IMR-90 (cell line): Measurements from ENCODE around the gene MOV10. TPM values are rescaled to one million over a fixed set of nuclear protein-coding genes. Genes with fewer than 3 reads are reported as not detected.

ENCODE experiments used
- ATAC-seq: fragments of 200-7000 bp; cut with Tn5 transposase; 2 replicates; pipeline ENCODE4 v1.9.1; 2020; ENCODE audit warnings: low read depth, mild to moderate bottlenecking, moderate library complexity
- BruUV-seq: library from RNA; stranded (reverse); fragments of 400-500 nt; replicated peaks from 2 replicates; lab custom pipeline; 2021; lab: Mats Ljungman, UMichigan
- CTCF ChIA-PET: fragments of 300-600 bp; formaldehyde crosslinking; extraction: SDS; loops from one replicate; lab custom pipeline; 2021; ENCODE audit warnings: antibody characterized with exemption; lab: Yijun Ruan, JAX
- POLR2A ChIA-PET: fragments of 300-600 bp; sonication (Branson Sonifier 250); formaldehyde crosslinking; loops from one replicate; lab custom pipeline; 2022; ENCODE audit warnings: antibody characterized with exemption; ENCODE audit not compliant: unreplicated experiment; lab: Charles Lee
- DNase-seq: peaks from one replicate; pipeline ENCODE4 v3.0.0; 2013
- H2AFZ ChIP-seq: replicated peaks from 2 replicates; pipeline ENCODE3; 2013; ENCODE audit warnings: low read length, mild to moderate bottlenecking; ENCODE audit not compliant: poor library complexity
- H2AK5ac ChIP-seq: 2 replicates; pipeline ENCODE4 v1.6.1; 2013; ENCODE audit warnings: low read depth, low read length, inconsistent platforms
- H2AK9ac ChIP-seq: replicated peaks from 2 replicates; pipeline ENCODE3; 2013; ENCODE audit warnings: mild to moderate bottlenecking, low read depth, low read length, moderate library complexity; ENCODE audit not compliant: poor library complexity
- H2BK120ac ChIP-seq: 2 replicates; pipeline ENCODE4 v1.6.1; 2013; ENCODE audit warnings: low read depth, low read length, inconsistent platforms
- H2BK15ac ChIP-seq: 3 replicates; pipeline ENCODE4 v1.6.1; 2013; ENCODE audit warnings: low read depth, low read length, inconsistent platforms
- H2BK20ac ChIP-seq: 2 replicates; pipeline ENCODE4 v1.6.1; 2013; ENCODE audit warnings: low read depth, mild to moderate bottlenecking, inconsistent platforms, low read length, moderate library complexity
- H2BK5ac ChIP-seq: 2 replicates; pipeline ENCODE4 v1.6.1; 2013; ENCODE audit warnings: mild to moderate bottlenecking, low read depth, low read length, inconsistent platforms; ENCODE audit not compliant: poor library complexity, severe bottlenecking
- H3K14ac ChIP-seq: replicated peaks from 2 replicates; pipeline ENCODE4 v1.6.1; 2013; ENCODE audit warnings: low read depth, low read length, inconsistent platforms
- H3K18ac ChIP-seq: 2 replicates; pipeline ENCODE4 v1.6.1; 2013; ENCODE audit warnings: low read depth, low read length, control low read depth
- H3K23ac ChIP-seq: 2 replicates; pipeline ENCODE4 v1.6.1; 2013; ENCODE audit warnings: low read depth, low read length, inconsistent platforms
- H3K27ac ChIP-seq: 2 replicates; pipeline ENCODE4 v1.5.1; 2013; ENCODE audit warnings: mild to moderate bottlenecking, control low read depth, low read length; ENCODE audit not compliant: insufficient read depth
- H3K27me3 ChIP-seq: 2 replicates; pipeline ENCODE4 v1.6.1; 2013; ENCODE audit warnings: low read length; ENCODE audit not compliant: control insufficient read depth, insufficient read depth
- H3K36me3 ChIP-seq: 2 replicates; pipeline ENCODE4 v1.6.1; 2013; ENCODE audit warnings: low read length, mixed read lengths; ENCODE audit not compliant: control insufficient read depth, insufficient read depth
- H3K4ac ChIP-seq: 2 replicates; pipeline ENCODE4 v1.6.1; 2013; ENCODE audit warnings: low read depth, low read length, inconsistent platforms
- H3K4me1 ChIP-seq: 2 replicates; pipeline ENCODE4 v1.6.1; 2013; ENCODE audit warnings: low read length, mixed read lengths; ENCODE audit not compliant: control insufficient read depth, insufficient read depth
- H3K4me2 ChIP-seq: 2 replicates; pipeline ENCODE4 v1.6.1; 2013; ENCODE audit warnings: low read depth, mild to moderate bottlenecking, control low read depth, low read length, moderate library complexity
- H3K4me3 ChIP-seq: 2 replicates; pipeline ENCODE4 v1.5.1; 2013; ENCODE audit warnings: low read depth, mild to moderate bottlenecking, control low read depth, low read length, moderate library complexity; ENCODE audit not compliant: insufficient read depth
- H3K56ac ChIP-seq: 2 replicates; pipeline ENCODE4 v1.6.1; 2013; ENCODE audit warnings: low read length, inconsistent platforms; ENCODE audit not compliant: insufficient read depth; ENCODE audit errors: extremely low read depth
- H3K79me1 ChIP-seq, 2 experiments: 2 replicates each; pipeline ENCODE4 v1.6.1; 2013; ENCODE audit warnings: low read length in 2 of 2, inconsistent platforms in 1 of 2, low read depth in 1 of 2
- H3K9ac ChIP-seq: 2 replicates; pipeline ENCODE4 v1.6.1; 2013; ENCODE audit warnings: low read depth, low read length, control low read depth
- H3K9me1 ChIP-seq: 2 replicates; pipeline ENCODE4 v1.6.1; 2013; ENCODE audit warnings: low read length, inconsistent platforms; ENCODE audit not compliant: insufficient read depth
- H3K9me3 ChIP-seq: 2 replicates; pipeline ENCODE4 v1.6.1; 2013; ENCODE audit warnings: low read length; ENCODE audit not compliant: control insufficient read depth, insufficient read depth
- H4K20me1 ChIP-seq: 2 replicates; pipeline ENCODE4 v1.6.1; 2013; ENCODE audit warnings: low read length, inconsistent platforms; ENCODE audit not compliant: insufficient read depth
- H4K5ac ChIP-seq: 2 replicates; pipeline ENCODE4 v1.6.1; 2013; ENCODE audit warnings: mild to moderate bottlenecking, low read depth, low read length, control low read depth
- H4K8ac ChIP-seq, 2 experiments: 2 replicates each; pipeline ENCODE4 v1.6.1; 2013; ENCODE audit warnings: low read depth in 2 of 2, low read length in 2 of 2, control low read depth in 1 of 2, inconsistent platforms in 1 of 2
- H4K91ac ChIP-seq: 2 replicates; pipeline ENCODE4 v1.6.1; 2013; ENCODE audit warnings: low read depth, low read length, inconsistent platforms; ENCODE audit not compliant: insufficient read depth
- MAZ ChIP-seq: IDR thresholded peaks from 2 replicates; pipeline ENCODE4 v1.6.1; 2012; ENCODE audit warnings: low read depth, mild to moderate bottlenecking, low read length, improper control_type of control experiment, moderate library complexity, borderline replicate concordance
- RAD21 ChIP-seq: IDR thresholded peaks from 2 replicates; pipeline ENCODE4 v1.6.1; 2012; ENCODE audit warnings: low read length, improper control_type of control experiment
- WGBS, 2 experiments: methylation state at CpG; one replicate each; pipeline versions ENCODE4 v1.1.5 to v1.1.7; 2013; ENCODE audit warnings: missing lambda C conversion rate in 2 of 2; ENCODE audit not compliant: insufficient read length in 1 of 2; ENCODE audit errors: extremely low coverage in 2 of 2; 5-methylcytosine and 5-hydroxymethylcytosine counted together
- dilution Hi-C: fragments of 300-500 bp; cut with HindIII; formaldehyde crosslinking; loops from one replicate; pipeline ENCODE4 v1.14.3; 2018; ENCODE audit warnings: low sequenced_read_pairs; ENCODE audit not compliant: unreplicated experiment
- in situ Hi-C: fragments of 300-500 bp; cut with MboI; formaldehyde crosslinking; loops from 3 replicates; pipeline ENCODE4 v1.14.3; 2019; ENCODE audit warnings: low sequenced_read_pairs, inconsistent platforms, mixed read lengths
- intact Hi-C: fragments of 100-400 bp; cut with micrococcal nuclease; formaldehyde crosslinking; loops from 2 replicates; pipeline ENCODE4 v1.10.0; 2022
- polyA plus RNA-seq, 3 experiments: library from polyadenylated mRNA; depleted of rRNA; stranded (reverse); fragments of >200 nt; gene quantifications; 2 replicates each; pipeline ENCODE4 v1.2.3, GENCODE V29; 2012; ENCODE audit warnings: low replicate concordance in 1 of 3
- total RNA-seq: library from RNA; depleted of rRNA; stranded (reverse); fragments of >200 nt; gene quantifications from 2 replicates; pipeline ENCODE4 v1.2.3, GENCODE V29; 2012

Gene MOV10
- total and polyA plus RNA-seq, 2 of the 4 experiments (the other 2 are of a cell fraction): 36.7 to 103 TPM

GRCh38 chr1:112700290-112701226 is 26.1 kb downstream of the MOV10 start:
- Histone ChIP-seq H4K5ac (peak overlapping the region; percentile 20), H3K9me3 (no peaks in the 10 kb centered on the region), H3K4ac (peak overlapping the region; percentile 90), H2BK120ac (peak overlapping the region; percentile 81), H3K27ac (peak overlapping the region; percentile 81), H3K79me1 (peaks cover 7 to 64% of the 10 kb centered on the region in 2 experiments; a peak in 3 of 4 replicates), H3K23ac (peak overlapping the region; percentile 85), H2BK15ac (peak overlapping the region; percentile 33; the same call in 1 of the 3 replicates), H3K4me1 (peaks cover 28% of the 10 kb centered on the region), H3K18ac (peak overlapping the region; percentile 35), H3K14ac (peak overlapping the region; percentile 87), H3K4me2 (peak overlapping the region; percentile 37), H4K8ac (peak overlapping the region; percentile 39 to 78), H3K27me3 (no peaks in the 10 kb centered on the region), H2AK5ac (peak overlapping the region; percentile 90), H3K4me3 (no peak overlapping the region), H4K20me1 (peaks cover 46% of the 10 kb centered on the region), H3K56ac (peak overlapping the region; percentile 65; the same call in 1 of the 2 replicates), H3K36me3 (peaks cover 58% of the 10 kb centered on the region), H3K9ac (peak overlapping the region; percentile 15), H2BK5ac (peak overlapping the region; percentile 87), H4K91ac (peak overlapping the region; percentile 81), H2BK20ac (peak overlapping the region; percentile 71), H2AFZ (peak overlapping the region; percentile 78), H3K9me1 (peaks cover 20% of the 10 kb centered on the region), H2AK9ac (peak overlapping the region; percentile 98)
- ChIA-PET CTCF (interaction anchor here (0.5 to 1.2 kb wide), 2 partner anchors 27 to 300 kb away, joined by 4 to 5 read pairs; no protein-coding TSS in a partner anchor), POLR2A (no interaction called here)
- in situ Hi-C loops: loop anchor here (10.0 to 25.0 kb wide), 2 partner anchors 196 to 987 kb away; partner anchors contain the start of gene WNT2B
- intact Hi-C loops: loop anchor here (2.0 to 10.0 kb wide), 2 partner anchors 26 to 236 kb away; partner anchors contain the start of gene MOV10
- peak; percentile 95 for DNase-seq
- dilution Hi-C loops: no loop called here
- WGBS, 2 experiments: 0% methylated on average over 2 of the region's 7 CpGs; no CpG with 5 or more reads in 1 of the 2 experiments
- ATAC-seq: peak; percentile 50
- TF ChIP-seq MAZ (peak; percentile 65; the same call in 1 of the 2 replicates), RAD21 (no peak)
- BruUV-seq: no TSS peak
